ENCODE results near the gene NFATC2. TPM values are rescaled to one million over a fixed set of nuclear protein-coding genes. Genes with fewer than 3 reads are reported as not detected.
A peak's percentile ranks its signal among the peaks of the same experiment; 100 is the strongest.

The NFATC2 gene
- total RNA-seq, 1 experiment from 2014 or later = 0.07 TPM

DNA sequence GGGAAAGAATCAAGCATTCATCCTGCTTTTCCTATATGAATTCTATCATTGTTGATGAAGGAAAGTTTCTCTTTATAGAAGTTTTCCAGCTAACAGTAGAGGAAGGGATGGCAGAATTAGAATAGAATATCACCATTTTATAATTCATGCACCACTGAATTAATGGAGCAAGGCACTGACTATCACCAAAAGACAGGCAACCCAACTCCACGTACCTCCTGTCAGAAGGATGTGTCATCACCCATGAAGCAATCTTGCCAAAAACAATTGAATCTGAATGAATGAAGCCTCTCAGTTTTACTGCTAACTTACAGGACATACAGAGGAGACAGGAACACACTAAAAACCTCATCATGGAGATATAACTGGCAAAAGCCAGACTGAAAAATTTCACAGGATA lies 122.4 kb downstream of the NFATC2 start:
- TF ChIP-seq, protein P1, sequence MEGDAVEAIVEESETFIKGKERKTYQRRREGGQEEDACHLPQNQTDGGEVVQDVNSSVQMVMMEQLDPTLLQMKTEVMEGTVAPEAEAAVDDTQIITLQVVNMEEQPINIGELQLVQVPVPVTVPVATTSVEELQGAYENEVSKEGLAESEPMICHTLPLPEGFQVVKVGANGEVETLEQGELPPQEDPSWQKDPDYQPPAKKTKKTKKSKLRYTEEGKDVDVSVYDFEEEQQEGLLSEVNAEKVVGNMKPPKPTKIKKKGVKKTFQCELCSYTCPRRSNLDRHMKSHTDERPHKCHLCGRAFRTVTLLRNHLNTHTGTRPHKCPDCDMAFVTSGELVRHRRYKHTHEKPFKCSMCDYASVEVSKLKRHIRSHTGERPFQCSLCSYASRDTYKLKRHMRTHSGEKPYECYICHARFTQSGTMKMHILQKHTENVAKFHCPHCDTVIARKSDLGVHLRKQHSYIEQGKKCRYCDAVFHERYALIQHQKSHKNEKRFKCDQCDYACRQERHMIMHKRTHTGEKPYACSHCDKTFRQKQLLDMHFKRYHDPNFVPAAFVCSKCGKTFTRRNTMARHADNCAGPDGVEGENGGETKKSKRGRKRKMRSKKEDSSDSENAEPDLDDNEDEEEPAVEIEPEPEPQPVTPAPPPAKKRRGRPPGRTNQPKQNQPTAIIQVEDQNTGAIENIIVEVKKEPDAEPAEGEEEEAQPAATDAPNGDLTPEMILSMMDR (IDR thresholded peaks at IDR 0.05; ENCODE audit: unreplicated experiment) = no peak
- no peaks in the 10 kb centered on the region for H3K9me3 Mint-ChIP-seq (ENCODE audit: unreplicated experiment)
- H3K4me1 Mint-ChIP-seq (ENCODE audit: insufficient read depth, unreplicated experiment) = peaks cover 5% of the 10 kb centered on the region
- peaks cover 29% of the 10 kb centered on the region for H3K27me3 Mint-ChIP-seq (ENCODE audit: insufficient read depth, unreplicated experiment)
- DNase-seq (ENCODE audit: unreplicated experiment) = peak; percentile 60
- no peaks in the 10 kb centered on the region for H3K36me3 Mint-ChIP-seq (ENCODE audit: insufficient read depth, unreplicated experiment)
- CTCF ChIA-PET = interaction anchor here (0.6 to 1.0 kb wide), 2 partner anchors 9 to 47 kb away, joined by 3 to 5 read pairs; no protein-coding TSS in a partner anchor
- H3K4me3 Mint-ChIP-seq (ENCODE audit: unreplicated experiment) = no peak overlapping the region
- no TSS peak for BruUV-seq (replicated peaks)
- H3K27ac Mint-ChIP-seq (ENCODE audit: low read depth, unreplicated experiment) = no peak overlapping the region
- intact Hi-C loops (cut with micrococcal nuclease) = no loop called here
- POLR2A ChIA-PET = no interaction called here

DNA sequence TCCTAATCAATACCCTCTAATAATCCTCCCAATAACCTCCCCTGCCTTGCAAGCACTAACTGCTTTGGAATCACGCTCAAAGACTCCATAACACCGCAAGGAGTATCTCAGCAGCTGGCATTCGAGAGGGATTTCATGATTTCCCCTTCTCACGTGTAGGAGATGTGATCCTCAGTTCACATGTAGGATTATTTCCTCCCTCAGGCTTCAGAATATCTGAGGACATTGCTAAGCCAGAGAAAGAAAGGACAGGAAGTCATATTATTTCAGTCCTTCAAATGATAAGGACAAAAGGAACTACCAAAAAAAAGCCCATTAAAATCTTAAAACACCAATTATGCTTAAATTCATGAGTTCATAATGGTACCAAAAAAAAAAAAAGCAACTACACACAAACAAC lies 122.9 kb downstream of the NFATC2 start:
- no peak overlapping the region for H3K27ac Mint-ChIP-seq (ENCODE audit: low read depth, unreplicated experiment)
- no peak overlapping the region for H3K4me3 Mint-ChIP-seq (ENCODE audit: unreplicated experiment)
- DNase-seq (ENCODE audit: unreplicated experiment) = no peak
- no peaks in the 10 kb centered on the region for H3K9me3 Mint-ChIP-seq (ENCODE audit: unreplicated experiment)
- intact Hi-C loops (cut with micrococcal nuclease) = no loop called here
- ChIA-PET POLR2A (no interaction called here), CTCF (interaction anchor here (1.0 kb wide), 1 partner anchor 9 kb away, joined by 5 read pairs; no protein-coding TSS in a partner anchor)
- TF ChIP-seq, protein P1 (IDR thresholded peaks at IDR 0.05; ENCODE audit: unreplicated experiment) = no peak
- BruUV-seq (replicated peaks) = no TSS peak
- H3K36me3 Mint-ChIP-seq (ENCODE audit: insufficient read depth, unreplicated experiment) = no peaks in the 10 kb centered on the region
- peaks cover 29% of the 10 kb centered on the region for H3K27me3 Mint-ChIP-seq (ENCODE audit: insufficient read depth, unreplicated experiment)
- H3K4me1 Mint-ChIP-seq (ENCODE audit: insufficient read depth, unreplicated experiment) = peaks cover 5% of the 10 kb centered on the region

DNA sequence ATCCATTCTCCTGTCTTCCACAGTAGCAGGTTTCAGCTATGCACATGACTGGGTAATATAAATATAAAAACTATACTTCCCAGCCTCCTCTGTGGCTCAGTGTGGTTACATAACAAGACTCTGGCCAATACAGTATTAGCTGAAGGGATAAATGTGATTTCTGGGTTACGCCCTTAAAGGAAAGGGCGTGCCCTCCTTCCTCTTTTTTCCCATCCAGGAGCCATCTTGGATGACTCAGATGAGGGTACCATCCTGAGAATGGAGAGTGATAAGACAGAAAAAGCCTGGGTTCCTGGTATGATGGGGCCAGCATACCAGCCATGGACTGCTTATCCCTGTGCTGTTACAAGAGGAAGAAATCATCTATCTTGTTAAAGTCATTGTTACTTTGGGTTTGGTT lies 123.3 kb downstream of the NFATC2 start:
- no peaks in the 10 kb centered on the region for H3K9me3 Mint-ChIP-seq (ENCODE audit: unreplicated experiment)
- CTCF ChIA-PET = no interaction called here
- BruUV-seq (replicated peaks) = no TSS peak
- TF ChIP-seq, protein P1 (IDR thresholded peaks at IDR 0.05; ENCODE audit: unreplicated experiment) = no peak
- intact Hi-C loops (cut with micrococcal nuclease) = no loop called here
- no peak for DNase-seq (ENCODE audit: unreplicated experiment)
- H3K27ac Mint-ChIP-seq (ENCODE audit: low read depth, unreplicated experiment) = no peak overlapping the region
- H3K27me3 Mint-ChIP-seq (ENCODE audit: insufficient read depth, unreplicated experiment) = peaks cover 29% of the 10 kb centered on the region
- POLR2A ChIA-PET = interaction anchor here (1.4 kb wide), 1 partner anchor 144 kb away, joined by 3 read pairs; no protein-coding TSS in a partner anchor
- H3K36me3 Mint-ChIP-seq (ENCODE audit: insufficient read depth, unreplicated experiment) = no peaks in the 10 kb centered on the region
- H3K4me1 Mint-ChIP-seq (ENCODE audit: insufficient read depth, unreplicated experiment) = peaks cover 5% of the 10 kb centered on the region
- H3K4me3 Mint-ChIP-seq (ENCODE audit: unreplicated experiment) = no peak overlapping the region

DNA sequence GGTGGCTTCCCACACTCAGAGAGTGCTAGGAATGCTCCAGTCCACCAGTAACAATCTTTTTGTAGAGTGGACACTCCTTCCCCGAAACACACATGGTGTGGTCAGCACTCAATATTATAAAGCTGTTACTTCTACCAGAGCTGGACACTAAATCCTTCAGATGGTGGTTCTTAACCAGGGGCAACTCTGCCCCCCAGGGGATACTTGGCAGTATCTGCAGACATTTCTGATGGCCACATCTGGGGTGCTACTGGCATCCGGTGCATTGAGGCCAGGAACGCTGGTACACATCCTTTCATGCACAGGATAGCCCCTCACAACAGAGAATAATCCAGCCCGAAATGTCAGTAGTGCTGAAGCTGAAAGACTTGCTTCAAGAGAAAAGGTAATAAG lies 124.4 kb downstream of the NFATC2 start:
- no TSS peak for BruUV-seq (replicated peaks)
- CTCF ChIA-PET = interaction anchor here (0.9 to 2.9 kb wide), 3 partner anchors 26 to 176 kb away, joined by 3 to 8 read pairs (median 5); no protein-coding TSS in a partner anchor

More for the DNA sequence above, 124.4 kb downstream of the NFATC2 start:
- Mint-ChIP-seq H3K27me3 (ENCODE audit: insufficient read depth, unreplicated experiment) (peaks cover 29% of the 10 kb centered on the region), H3K4me1 (ENCODE audit: insufficient read depth, unreplicated experiment) (peaks cover 5% of the 10 kb centered on the region), H3K4me3 (ENCODE audit: unreplicated experiment) (no peak overlapping the region), H3K36me3 (ENCODE audit: insufficient read depth, unreplicated experiment) (no peaks in the 10 kb centered on the region), H3K27ac (ENCODE audit: low read depth, unreplicated experiment) (no peak overlapping the region), H3K9me3 (ENCODE audit: unreplicated experiment) (no peaks in the 10 kb centered on the region)
- DNase-seq (ENCODE audit: unreplicated experiment) = no peak
- POLR2A ChIA-PET = interaction anchor here (1.2 to 1.4 kb wide), 2 partner anchors 34 to 145 kb away, joined by 3 read pairs; no protein-coding TSS in a partner anchor
- intact Hi-C loops (cut with micrococcal nuclease) = no loop called here
- TF ChIP-seq, protein P1 (IDR thresholded peaks at IDR 0.05; ENCODE audit: unreplicated experiment) = no peak
